Measurements from ENCODE around the gene THRB. TPM values are rescaled to one million over a fixed set of nuclear protein-coding genes. Genes with fewer than 3 reads are reported as not detected.
A peak's percentile ranks its signal among the peaks of the same experiment; 100 is the strongest.

The THRB gene
- total RNA-seq, 1 donor from 2014 or later: 42.4 TPM

DNA sequence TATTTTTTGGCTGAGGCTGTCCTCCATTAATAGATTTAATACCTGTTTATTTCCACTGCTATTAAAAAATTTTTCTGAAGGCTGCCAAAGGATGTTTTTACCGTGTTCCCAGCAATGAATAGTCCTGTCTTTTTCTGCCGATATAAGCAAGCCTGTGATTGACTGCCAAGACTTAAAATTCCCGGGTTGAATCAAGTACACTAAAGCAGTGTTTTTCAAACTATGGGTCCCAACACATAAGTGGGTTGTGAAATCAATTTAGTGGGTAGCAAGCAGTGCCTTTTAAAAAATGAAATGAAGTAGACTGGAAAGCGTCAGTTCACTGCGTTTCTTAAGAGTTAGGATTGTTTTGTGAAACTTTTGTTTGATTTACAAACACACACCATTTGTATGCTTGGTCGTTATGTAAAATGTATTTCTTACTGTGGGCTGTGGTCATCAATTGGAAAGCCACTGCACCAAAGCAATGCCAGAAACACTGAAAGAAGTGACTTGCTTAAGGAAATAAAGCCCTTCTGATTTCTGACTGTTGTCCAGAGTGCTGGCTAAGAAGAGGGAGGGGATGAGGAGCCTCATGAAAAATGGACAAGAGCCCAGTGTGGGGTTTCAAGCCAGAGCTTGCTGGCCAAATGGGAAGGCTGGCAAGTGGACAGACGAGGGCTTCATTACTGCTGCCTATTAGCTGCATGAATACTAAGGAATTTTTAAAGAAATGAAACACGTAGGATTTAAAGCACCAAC lies 206.0 kb downstream of the THRB start:
- DNase-seq (ENCODE audit: low spot score in 2 of 2): peak; percentile 23 to 29
- peak; percentile 28 for FAIRE-seq

DNA sequence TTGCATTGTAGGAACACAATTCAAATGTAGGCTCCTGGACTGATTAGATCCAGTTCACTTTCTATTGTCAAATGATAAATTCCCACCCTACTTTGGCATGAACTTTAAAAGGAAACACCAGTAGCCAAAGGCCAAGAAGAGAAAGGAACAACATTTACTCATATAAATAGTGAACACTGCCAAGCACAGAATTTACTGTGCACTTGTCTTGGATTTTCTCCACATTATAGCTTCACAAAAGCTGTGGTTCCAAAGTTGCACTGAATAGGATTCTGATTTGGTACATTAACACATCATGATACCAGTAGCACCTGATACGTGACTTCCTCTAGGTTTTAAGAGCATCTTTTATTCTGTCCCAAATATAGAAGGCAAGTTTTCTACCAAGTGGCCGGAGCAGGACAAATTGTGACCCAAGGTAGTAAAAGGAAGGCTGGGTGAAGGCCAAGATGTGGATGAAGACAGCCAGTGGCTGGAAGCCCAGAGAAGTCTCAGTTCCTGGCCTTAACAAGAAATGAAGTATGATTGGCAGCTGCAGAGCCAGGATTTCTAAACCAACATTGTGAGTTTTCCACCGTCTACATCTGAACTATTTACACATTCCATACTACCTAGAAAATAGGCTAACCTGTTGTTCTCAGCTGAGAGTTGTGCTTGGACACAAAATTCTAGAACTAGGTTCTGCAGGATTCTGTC lies 206.7 kb downstream of the THRB start:
- FAIRE-seq (no peak), DNase-seq (ENCODE audit: low spot score in 2 of 2) (no peak)

DNA sequence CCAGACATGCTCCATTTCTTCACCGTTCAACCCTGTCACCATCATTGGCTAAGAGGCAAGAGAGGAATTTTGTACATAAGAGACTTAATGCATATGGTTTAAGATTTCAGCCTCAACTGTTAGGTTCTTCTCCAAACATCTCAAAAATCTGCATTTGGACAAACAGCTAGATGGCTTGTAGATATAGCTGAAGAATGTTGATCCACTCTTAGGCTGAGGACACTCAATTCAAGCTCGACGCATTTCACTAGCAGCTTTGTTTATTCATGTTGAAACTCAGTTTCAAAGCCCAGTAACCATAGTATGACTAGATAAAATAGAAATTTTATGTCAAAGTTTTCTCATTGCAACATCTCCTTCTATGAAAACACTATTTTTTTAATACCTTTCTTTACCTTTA lies 208.2 kb downstream of the THRB start:
- FAIRE-seq: no peak
- no peak for DNase-seq (ENCODE audit: low spot score in 2 of 2)

DNA sequence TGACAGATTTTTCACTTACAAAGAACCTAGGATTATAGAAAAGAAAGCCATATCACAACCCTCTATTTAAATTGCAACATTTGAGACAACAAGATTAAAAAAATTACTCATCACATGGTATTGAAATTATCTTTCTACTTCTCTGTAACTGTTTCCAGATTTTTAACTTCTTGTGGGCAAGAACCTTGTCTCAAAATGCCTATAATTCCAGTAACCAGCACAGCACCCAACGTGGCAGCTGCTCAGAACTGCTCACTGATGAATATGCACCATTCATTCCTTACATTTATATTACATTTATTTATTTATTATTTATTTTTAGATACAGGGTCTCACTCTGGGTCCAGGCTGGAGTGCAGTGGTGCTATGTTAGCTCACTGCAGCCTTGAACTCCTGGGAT lies 216.1 kb downstream of the THRB start:
- no peak for FAIRE-seq
- no peak for DNase-seq (ENCODE audit: low spot score in 2 of 2)

DNA sequence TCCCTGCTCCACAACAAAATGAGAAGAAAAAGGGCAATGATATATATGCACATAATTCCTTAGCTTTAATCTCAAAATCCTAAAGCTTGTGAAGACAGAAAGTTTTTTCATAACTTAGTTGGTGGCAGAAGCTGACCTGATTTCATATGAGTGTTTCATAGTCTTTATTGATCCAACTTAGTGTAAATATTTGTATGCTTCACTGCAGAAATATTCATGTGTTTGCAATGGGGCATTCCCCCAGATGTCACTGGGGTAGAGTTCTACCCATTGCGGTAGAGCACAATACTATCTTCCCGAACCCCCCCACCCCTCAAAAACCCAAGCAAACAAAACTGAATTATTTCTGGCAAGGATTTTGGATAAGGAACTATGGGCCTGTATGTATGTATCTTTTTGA lies 221.2 kb downstream of the THRB start:
- DNase-seq (ENCODE audit: low spot score in 2 of 2) (no peak), FAIRE-seq (no peak)

DNA sequence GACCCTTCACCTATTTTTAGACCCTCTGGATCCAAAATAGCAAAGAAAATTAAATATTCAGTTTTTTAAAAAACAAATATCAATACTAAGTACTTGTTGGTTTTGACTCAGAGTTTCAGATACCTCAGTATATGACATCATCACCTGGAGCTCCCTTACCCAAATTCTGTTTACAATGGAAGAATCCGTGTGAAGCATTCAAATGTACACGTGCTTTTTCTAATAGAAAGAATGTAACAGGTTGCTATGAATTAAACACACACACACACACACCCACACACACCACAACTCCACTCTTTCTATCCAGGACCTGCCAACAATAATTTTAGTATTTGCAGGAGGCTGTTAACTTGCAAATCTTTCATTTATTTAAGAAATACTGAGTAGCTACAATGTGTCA lies 221.8 kb downstream of the THRB start:
- no peak for FAIRE-seq
- DNase-seq (ENCODE audit: low spot score in 2 of 2): no peak

DNA sequence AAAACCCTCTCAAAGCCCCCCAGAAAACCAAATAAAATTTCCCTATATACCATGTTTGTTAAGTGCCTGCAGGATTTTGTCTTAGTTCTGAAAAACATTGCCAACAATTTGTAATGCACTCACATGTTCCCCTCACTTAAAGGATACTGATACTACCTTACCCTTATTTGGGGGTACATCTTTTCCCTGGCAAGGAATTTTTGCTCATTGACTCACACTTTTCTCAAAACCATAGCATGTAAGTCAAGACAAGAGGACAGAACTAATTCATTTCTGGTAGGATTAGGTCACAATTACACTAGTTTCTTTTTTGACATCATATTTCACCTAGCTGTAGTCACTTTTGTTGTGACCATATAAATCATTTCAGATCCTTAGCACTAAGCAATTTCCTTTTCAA lies 222.2 kb downstream of the THRB start:
- FAIRE-seq (no peak), DNase-seq (ENCODE audit: low spot score in 2 of 2) (no peak)

DNA sequence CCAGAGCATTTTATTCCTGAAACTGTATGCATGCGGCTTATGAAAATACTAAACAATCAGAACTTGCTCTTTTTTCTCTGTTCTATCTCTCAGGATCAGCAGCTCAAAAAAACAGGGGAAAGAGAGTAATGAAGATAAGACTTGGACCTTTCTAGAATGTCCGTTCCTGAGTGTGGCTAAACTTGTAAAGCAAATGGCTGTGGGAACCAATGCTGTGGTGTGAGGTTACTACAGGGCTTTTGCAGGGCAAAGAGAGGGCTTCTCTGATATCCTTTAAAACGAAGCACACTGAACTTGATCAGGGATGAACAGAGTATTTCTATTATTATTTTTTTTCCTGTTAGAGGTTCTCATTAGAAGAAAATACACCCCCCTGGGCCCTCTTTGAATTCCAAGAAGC lies 223.4 kb downstream of the THRB start:
- no peak for FAIRE-seq
- no peak for DNase-seq (ENCODE audit: low spot score in 2 of 2)

DNA sequence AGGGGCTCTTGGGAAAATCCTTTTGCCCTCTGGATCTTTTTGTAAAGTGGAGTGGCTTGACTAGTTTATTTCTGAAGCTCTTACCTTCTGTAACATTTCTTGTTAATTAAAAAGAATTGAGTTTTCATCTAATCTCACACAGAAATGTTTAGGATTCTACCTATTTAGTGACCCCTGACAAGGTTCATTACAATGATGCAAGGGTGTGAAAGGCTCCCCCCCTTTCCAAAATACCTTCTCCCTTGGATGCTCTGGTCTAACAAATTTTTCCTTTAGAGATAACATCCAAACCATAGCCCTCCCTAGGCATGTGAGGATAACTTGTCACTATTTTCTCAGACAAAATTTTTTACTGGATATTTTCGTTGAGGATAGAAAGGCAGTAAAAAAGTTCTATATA lies 223.9 kb downstream of the THRB start:
- no peak for DNase-seq (ENCODE audit: low spot score in 2 of 2)
- FAIRE-seq: no peak

DNA sequence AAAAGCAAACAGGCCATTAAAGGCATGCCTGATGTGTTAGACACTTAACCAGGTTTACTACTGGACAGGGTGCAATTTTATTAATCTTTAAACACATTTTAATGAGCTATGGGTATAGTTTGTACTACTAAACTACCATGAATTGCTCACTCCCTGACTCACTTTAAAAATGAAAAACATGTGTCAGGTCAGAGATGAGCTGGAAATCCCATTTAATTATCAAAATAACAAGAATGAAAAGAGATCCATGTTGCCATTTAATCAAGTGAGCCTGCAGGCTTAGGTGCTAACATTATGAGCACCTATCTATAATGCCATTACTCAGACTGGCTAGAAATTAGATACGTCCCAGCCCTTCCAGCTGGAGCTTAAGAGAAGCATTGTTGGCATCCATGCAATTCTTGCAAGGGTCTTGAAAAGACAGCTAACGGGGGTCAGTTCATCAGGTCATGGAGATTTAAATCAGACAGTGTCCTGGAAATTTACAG lies 224.4 kb downstream of the THRB start:
- DNase-seq (ENCODE audit: low spot score in 2 of 2) (no peak), FAIRE-seq (no peak)

DNA sequence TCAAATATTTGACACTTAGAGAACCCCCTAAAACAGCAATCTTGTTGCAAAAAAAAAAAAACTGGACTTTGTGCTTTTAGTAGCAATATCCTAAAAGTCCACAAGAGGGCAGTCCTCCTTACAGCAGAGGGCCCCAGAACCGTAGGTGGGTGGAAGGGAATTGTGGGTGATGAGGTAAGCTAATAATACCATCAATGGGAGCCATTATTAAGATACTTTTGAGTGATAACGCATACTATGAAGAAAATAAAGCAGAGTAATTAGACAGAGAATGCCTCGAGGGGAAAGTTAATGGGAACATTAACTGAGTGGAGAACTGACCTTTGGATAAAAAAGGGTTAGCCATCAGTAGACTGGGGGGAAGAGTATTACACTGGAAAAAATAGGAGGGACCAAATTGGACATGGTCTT lies 229.9 kb downstream of the THRB start:
- FAIRE-seq (peak; percentile 92), DNase-seq (ENCODE audit: low spot score in 2 of 2) (no peak)

DNA sequence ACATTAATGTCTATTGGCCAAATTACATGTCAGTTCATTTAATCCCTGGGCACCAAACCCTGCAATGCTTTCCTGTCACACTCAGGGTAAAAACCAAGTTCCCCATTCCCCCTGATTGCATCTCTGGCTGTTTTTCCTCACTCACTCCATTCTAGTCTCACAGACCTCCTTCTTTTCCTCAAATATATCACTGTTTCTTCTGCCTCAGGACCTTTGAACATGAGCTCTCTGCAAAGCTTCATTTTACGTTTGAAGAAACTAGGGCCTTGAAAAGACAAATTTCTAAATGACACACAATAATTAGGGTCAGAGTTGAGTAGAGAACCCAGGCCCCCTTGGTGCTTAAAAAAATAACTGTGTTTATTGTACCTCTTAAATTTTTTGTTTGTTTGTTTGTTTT lies 230.6 kb downstream of the THRB start:
- FAIRE-seq (no peak), DNase-seq (ENCODE audit: low spot score in 2 of 2) (no peak)

DNA sequence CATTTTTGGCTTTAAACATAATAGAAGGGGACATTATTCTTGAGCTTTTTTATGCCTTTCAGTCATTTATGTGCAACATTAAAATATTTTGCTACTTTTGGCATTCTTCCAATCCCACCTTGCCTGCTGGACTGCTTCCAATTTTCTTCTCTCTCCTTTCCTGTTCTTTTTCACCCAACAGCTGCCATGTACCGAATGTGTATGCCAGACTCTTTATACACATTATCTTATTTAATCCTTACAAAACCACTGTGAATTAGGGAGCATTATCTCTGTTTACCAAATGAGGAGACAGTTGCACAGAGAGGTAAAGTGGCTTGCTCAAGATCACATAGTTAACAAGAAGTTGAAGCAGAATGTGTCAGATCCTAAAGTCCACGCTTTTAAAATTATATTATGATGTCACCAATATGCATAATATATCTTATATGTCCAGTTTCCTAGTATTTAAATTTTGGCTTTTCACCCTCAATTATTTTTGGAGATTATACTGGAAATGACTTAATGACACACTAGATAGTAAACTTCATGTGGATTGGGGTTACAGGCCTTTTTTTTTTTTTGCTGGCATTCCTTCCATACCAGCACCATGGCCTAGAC lies 231.5 kb downstream of the THRB start:
- DNase-seq (ENCODE audit: low spot score in 2 of 2): no peak
- FAIRE-seq: no peak

DNA sequence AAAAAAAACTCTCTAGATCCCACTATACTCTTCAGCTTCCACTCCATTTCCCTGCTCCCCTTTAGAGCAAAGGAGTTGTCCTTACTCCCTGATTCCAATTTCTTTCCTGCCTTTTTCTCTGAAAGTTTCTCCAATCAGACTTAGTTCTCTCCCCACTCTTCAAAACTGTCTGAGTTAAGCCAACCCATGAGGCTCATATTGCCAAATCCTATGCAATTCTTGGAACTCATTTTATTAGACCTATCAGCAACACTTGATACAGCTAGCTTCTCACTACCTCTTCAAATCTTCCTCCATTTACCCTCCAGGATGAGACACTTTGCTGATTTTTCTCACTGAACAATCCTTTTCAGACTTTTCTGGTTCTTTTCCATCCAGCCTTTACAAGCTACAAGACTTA lies 233.1 kb downstream of the THRB start:
- FAIRE-seq (no peak), DNase-seq (ENCODE audit: low spot score in 2 of 2) (no peak)

DNA sequence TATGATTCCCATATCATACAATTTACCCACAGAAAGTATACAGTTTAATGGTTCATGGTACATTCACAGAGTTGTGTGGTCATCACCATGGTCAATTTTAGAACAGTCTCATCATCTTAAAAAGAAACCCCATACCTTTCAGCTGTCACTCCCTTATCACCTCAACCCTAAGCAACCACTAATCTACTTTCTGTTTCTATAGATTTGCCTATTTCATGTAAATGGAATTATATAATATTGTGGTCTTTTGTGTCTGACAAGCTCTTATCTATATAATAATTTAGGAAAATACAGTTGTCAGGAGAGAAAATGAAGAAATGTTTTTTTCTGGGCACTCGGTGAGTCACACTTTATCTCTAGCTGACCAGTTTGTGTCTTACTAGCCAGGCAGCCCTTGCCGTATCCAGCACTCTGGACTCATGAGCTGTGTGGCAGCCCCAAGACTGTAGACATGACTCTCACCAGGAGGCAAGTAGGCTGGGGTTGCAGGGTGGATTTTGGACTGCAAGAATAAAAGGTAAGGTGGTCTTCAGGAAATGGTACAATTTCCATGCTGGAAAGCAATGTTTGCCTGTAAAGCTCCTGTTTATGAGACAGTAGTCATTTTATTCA lies 234.6 kb downstream of the THRB start:
- no peak for DNase-seq (ENCODE audit: low spot score in 2 of 2)
- FAIRE-seq: no peak

DNA sequence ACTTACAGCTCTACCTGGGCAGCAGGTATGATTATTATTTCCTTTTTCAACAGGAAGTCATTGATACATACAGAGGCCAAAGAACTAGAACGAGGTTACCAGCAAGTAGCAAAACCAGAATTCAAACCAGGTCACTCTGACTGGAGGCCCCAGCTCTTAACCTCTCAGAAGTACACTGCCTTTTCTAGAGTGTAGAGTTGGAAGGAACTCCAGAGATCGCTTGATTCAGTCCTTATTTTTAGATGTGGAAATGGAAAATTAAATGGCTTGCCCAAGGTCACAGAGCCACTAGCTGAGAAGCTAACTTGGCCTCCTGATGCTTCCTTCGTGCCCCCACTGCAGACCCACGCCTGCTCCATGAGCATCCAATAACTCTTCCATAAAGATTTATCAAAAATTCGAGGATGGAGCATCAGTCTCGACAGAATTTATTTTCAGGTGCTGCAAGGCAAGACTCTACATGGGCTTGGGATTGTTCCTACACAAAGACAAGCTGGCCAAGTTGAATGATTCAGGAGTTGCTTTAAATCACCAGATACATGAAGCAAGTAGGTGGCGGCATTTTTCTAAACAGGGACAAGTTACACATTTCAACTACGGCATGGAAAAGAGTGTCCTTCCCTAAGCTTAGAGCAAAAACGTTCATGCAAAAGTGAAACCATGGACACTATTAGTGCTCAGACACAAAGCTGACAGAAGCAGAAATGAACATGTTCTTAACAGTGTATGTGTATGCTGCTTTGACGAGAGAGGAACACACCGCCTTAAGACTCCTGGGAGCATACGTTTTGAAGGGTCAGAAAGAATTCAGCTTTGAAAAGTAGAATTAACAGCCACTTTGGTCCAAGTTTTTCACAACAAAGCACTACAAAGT lies 235.7 kb downstream of the THRB start:
- FAIRE-seq (no peak), DNase-seq (ENCODE audit: low spot score in 2 of 2) (no peak)

DNA sequence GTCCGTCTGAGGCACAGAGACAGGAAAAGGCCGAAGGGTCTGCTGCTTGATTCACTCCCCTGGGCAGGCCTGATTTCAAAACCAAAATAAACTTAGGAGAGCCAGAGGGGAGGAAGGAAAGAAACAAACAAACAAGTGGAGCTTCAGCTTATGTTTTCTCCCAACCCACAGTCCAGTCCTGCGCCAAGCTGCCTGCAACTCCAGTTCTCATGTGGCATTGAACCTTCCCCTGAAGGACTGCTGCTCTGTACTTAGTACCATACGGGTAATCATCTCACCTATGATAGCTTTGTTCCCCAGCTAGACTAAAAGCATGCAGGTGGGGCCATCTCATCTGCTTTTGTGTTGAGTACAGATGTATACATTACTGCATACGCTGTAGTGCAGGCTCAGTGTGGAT lies 236.4 kb downstream of the THRB start:
- DNase-seq (ENCODE audit: low spot score in 2 of 2): no peak
- FAIRE-seq: no peak

DNA sequence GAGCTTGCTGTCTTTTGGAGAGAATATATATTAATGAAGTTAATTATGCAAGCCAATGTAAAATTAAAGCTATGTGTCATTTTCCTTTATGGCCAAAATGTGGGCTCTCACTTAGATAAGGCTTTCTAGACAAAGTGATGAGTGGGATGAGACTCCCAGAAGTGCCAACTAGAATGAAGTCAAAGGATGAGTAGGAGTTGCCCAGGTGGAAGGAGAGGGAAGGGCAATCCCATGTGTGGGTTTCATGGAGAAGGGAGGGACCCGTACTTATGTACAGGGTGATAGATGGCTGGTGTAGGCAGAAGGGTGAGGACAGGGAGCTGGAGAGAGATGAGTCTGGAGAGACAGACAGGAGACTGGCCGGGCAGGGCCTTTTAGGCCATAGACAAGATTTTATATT lies 239.2 kb downstream of the THRB start:
- FAIRE-seq: no peak
- DNase-seq (ENCODE audit: low spot score in 2 of 2): no peak

DNA sequence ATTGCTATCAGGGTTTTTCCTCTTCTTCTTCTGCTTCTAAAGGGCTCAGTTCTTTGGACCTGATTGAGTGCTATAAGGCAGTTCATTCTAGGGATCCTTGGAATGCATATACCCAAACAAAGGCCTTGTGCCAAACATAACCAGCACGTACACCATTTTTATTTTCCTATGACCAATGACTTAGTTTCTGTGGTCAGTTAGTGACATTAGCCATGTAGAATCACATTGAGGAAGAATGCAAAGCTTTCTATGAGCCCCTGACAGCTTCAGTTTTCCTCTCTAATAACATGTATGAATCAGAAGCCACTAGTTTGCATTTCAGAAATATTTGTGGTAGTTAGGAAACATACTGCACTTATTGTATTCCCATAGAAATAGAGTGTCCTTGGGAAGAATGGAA lies 240.0 kb downstream of the THRB start:
- no peak for DNase-seq (ENCODE audit: low spot score in 2 of 2)
- FAIRE-seq: no peak

DNA sequence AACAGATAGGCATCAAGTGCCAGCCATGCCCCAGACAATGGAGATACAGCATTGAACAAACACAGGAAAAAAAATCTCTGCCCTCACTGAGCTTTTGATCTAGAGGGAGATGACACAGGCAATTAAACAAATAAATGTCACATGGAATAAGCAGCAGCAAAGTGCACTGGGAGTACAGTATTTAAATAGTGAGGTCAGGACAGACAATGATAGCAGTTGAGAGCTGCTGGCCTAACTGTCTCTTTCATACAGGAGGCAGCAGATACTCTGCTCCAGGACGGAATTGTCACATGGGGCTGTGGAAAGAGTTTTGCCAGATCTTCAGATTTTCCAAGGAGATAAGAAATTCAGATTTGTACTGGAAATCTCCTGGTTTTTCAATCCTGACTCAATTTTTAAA lies 241.3 kb downstream of the THRB start:
- no peak for DNase-seq (ENCODE audit: low spot score in 2 of 2)
- no peak for FAIRE-seq
